Ureter (tissue), 1 donor: ENCODE results near the gene SMARCAD1. TPM values are rescaled to one million over a fixed set of nuclear protein-coding genes. Genes with fewer than 3 reads are reported as not detected.
"Not testable (repeated sequence)": the region's sequence is repeated elsewhere in the genome, so short reads cannot be mapped to it uniquely, and the experiment has no call there.

Source experiments
- DNase-seq: peaks from one replicate; pipeline ENCODE4 v3.0.0-alpha.2; 2020; ENCODE audit warnings: low spot score
- total RNA-seq: library from RNA; stranded (reverse); gene quantifications from one replicate; pipeline ENCODE4 v1.2.4, GENCODE V29; 2023
- donor health status: DM: yes; HTN: yes; CAD: no.

The SMARCAD1 gene
- total RNA-seq, 1 donor from 2014 or later, result 39.7 TPM

DNA sequence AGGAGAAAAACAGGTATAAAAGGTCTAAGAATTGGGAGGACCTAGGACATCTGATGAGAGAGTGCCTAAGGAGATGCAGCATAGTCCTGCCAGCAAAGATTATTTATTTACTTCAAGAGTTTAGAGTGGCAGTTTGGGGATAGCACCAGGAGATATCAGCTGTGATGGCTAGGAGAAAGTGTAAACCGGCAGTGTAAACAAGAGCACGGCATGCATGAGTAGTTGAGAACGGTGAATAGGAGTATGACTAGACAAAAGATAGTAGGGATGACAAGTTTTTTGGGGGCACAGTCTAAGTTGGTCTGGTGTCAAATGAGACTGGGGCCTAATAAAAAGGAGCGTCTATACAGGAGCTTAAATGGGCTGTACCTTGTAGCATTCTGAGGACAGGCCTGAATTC, 86.3 kb downstream of the SMARCAD1 start:
- not testable (repeated sequence) for DNase-seq

DNA sequence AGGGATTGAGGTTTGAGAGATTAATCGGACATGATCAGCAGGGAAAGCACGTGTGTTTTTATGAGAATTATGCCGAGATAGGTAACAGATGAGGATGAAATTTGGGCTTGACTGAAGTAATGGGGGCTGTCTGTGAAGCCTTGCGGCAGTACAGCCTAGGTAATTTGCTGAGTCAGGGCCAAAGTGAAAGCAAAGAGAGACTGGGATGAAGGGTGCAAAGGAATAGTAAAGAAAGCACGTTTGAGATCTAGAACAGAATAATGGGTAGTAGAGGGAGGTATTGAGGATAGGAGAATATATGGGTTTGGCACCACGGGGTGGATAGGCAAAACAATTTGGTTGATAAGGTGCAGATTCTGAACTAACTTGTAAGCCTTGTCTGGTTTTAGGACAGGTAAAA, 87.8 kb downstream of the SMARCAD1 start:
- DNase-seq, result not testable (repeated sequence)

DNA sequence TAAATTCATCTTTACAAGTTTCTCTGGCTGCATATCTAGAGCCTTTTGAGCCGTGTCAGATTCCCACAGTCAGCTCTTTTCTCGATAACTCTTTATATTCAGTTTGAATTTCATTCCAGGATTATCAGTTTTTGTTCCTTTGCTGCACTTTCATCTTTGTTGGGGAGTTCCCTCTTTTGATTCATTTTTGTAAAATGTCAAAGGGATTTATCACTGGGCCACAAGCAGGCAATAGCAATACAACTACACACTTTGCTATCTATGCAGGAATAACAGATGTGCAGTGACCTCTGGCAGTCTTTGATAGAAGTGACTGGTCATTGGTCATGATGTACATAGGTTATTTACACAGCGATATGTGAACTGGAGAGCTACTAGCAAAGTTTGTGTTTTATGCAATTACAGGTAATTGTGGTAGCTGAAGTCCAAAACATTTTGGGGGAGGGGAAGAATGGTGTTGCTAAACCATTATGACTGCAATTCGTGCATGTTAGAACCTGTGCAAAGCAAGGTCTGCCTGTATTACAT, 91.1 kb downstream of the SMARCAD1 start:
- no peak for DNase-seq

DNA sequence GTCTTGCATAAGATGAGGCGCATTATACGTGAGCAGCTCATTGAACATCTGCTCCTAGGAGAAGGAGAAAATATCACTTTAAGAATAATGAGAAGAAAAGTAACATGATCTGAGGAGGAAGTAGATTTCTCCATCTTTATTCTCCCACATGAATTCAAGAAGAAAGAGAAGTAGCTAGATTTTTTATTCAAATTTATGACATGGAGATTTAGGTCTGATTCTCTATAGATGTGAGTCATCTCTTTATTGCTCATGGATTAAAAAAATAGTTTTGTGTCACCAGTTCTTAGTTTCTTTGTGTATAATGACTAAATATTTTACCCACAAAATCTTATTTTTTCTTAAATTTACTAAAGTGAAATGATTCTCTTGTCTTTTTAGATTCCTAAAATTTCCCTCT, 94.5 kb downstream of the SMARCAD1 start:
- no peak for DNase-seq

DNA sequence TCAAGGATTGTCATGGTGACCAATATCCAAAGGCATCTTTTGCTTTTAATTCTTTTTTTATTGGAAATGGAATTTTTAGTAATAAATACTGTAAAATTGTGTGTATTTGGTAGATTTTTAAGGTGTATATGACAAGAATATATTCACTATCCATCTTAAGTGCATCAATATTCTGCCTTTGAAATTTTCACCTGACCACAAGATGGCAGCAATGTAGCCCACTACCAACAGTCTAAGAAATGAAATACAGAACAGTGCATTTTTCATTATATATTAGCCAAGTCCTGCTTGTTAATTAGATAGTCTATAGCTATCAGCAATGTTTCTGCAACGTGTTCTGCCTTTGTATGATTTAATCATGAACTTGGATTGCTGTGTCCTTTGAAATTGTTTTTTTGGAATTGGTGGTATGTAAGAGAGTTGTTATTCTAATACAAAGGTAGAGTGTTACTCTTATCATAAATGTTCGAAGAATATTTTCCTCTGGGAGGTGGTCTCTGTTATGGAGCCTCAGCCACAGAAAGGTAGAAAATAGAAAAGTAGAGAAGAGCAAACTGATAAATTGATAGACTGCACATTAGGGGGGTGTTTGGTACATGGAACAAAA, 96.8 kb downstream of the SMARCAD1 start:
- DNase-seq, result no peak

DNA sequence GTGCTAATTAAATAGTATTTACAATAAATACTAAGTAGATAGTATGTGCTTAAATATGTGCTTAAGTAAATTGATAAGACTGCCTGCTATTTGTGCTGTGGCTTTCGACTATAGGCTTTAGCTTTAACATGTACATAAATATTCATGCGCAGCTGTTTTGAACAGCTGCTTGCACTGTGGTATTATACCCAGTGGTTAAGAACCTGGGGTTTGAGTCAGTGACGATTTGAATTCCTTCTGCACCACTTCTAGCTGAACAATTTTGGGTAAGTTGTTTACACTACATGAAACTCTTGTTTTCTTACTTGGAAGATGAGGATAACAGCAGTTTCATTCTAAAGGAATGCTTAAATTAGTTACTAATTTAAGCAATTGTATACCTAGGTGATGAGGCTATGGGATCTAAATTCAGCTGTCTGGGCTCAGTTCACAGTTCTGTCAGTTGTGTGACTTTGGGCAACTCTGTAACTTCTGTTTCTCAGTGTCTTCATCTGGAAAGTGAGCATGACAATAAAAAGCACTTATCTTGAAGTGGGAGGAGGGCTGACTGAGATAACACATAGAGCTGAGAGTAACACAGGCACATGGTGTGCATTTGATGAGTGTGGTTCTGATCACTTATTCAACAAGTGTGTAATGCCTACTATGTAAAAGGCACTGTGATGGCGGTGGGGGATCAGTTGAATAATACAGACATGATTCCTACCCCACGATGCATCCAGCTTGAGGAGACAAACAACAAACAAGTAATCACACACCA, 98.0 kb downstream of the SMARCAD1 start:
- DNase-seq, result no peak

DNA sequence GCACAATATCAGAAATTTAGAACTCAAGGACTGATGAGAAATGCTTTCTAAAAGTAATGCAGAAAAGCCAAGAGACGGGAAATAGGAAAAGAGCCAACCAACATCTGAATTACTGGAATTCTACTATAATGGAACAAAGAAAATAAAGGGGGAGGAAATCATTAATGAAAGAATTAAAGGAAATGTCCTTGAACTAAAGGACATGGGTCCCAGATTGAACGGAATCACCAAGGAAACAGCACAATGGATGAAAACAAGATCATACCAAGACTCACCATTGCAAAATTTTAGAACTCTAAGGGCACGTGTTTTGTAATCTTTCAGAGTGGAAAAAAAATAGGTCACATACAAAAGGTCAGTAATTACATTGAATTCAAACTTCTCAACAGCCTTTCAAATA, 99.0 kb downstream of the SMARCAD1 start:
- DNase-seq, result no peak

DNA sequence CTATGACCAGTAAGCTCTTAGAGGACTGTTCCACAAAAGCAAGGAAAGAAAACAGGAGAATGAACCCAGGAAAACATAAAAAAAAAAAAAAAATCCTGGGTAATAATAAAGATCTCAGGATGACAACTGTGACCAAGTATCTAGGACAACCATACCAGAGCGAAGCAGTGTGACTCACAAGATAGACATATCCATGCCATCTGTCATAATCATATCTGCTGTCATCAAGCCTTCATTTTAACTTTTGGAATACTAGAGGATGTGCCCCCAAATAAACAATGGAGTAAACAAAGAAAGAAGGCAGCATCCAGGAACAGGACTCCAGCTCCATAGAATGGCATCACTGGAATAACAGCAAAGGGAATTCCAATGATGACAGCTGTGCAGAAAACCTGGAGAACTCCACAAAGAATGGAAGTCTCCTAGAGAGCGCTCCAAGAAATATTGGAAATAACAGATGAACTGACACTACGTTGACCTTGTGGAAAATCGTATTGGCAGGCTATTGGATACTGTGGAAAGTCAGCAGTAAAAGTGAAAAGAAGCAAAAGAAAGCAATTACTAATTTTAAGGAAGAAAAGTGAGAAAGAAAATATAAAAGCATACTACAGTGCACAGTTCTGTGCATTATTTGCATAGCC, 99.7 kb downstream of the SMARCAD1 start:
- DNase-seq, result no peak

DNA sequence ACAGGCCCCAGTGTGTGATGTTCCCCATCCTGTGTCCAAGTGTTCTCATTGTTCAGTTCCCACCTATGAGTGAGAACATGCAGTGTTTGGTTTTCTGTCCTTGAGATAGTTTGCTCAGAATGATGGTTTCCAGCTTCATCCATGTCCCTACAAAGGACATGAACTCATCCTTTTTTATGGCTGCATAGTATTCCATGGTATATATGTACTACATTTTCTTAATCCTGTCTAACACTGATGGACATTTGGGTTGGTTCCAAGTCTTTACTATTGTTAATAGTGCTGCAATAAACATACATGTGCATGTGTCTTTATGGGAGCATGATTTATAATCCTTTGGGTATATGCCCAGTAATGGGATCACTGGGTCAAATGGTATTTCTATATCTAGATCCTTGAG, 112.3 kb downstream of the SMARCAD1 start:
- not testable (repeated sequence) for DNase-seq

DNA sequence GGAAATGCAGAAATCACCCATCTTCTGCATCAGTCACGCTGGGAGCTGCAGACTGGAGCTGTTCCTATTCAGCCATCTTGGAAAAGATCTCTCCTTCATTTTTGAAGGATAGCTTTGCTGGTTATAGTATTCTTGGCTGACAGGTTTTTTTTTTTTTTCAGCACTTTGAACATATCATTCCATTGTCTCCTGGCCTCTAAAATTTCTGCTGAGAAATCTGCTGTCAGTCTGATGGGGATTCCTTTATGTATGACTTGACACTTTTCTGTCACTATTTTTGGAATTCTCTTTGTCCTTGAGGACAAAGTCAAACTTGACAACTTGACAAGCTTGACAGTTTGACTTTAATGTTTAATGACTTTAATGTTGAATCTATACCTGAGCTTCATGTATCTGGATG, 118.2 kb downstream of the SMARCAD1 start:
- no peak for DNase-seq

DNA sequence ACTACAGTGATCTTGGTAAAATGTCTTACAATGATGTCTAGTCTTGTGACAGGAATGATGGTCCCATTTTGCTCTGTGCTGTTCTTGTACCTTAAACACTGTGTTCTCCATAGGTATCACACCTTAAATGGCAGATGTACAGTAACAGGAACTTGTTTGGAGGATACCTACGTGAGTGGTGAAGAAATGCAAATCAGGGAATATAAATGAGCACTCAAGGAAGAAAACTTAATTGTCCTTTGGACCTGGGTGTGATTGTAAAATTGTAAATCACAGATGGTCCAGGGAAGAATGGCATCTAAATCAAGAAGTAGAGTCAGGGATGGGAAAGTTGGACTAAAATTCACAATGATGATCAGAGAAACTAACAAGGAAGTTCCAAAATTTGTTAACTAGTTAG, 122.3 kb downstream of the SMARCAD1 start:
- DNase-seq, result no peak

DNA sequence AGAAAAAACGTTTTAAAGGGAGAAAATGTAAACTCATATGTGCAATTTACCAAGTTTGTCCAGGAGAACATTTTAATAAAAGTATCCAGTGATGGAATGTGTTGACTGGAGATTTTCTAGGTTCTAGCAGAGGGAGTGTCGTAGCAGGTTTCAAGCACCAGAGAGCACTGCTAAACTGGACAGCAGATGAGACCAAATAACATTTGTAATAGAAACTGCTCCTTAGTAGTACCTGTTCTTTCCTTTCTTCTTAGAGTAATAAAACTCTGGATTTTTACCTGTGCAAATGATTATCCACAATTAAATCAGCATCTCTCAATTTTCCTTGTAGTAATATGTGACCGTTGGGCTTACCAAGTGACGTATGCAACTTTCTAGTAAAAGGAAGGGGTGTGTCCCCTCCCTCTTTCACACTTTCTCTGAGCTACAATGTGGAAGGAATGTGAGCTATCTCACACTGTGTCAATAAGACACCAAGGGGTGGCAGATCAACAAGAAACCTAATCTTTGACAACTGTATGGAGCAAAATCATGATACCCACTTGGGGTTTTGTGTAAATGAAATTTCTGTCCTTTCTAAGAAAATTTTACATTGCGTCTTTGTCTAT, 125.4 kb downstream of the SMARCAD1 start:
- no peak for DNase-seq

DNA sequence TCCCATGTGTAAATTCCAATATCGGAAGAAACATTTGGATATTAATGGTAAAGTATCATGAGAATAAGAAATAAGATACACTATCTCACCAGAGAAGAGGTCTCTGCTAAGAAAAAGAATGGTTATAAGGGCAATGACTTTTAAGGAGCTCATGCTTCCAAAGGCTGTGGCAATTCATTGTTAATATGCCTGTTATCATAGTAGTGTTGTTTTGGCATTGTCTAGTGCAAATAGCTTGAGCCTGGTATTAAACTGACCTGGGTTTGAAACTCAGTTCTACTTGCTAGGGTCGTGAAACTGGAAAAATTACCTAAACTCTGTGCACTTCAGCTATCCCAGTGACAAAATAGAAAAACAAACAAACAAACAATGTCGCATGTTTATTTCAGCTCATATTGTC, 126.2 kb downstream of the SMARCAD1 start:
- DNase-seq, result no peak

DNA sequence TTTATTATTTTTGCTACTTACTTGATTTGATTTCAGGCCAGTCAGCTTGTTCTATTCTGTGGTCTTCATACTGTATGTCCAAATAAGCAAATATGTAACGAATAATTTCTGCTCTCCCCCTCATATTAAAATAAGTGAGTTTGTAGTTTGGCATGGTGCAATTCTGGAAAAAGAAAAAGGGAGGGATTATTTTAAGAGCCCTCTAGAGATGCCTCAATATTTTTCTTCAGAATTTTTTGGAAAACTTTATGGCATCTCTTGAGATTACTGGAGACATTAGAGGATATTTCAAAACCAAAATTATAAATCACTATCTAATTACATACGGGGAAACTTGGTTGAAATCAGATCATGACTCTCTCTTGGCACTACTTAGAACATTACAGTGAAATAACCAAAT, 126.8 kb downstream of the SMARCAD1 start:
- DNase-seq, result no peak

DNA sequence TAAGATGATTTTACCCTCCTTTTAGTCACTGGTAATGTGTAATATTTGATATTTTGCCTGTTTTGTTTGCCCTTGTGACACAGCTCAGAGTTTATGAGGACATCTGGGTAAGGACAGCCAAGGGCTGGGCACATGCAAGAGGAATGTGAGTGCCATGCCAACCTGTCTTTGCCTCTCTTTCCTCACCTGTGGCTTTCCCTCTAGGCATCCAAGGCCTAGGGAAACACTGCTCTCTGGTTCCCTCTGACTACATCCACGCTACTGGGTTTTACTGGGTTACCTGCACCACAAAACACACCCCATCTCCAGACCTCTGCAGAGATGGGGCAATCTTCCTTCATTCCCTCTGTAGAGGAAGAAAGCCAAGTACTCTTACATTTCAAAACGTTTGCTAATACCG, 127.3 kb downstream of the SMARCAD1 start:
- DNase-seq, result no peak

DNA sequence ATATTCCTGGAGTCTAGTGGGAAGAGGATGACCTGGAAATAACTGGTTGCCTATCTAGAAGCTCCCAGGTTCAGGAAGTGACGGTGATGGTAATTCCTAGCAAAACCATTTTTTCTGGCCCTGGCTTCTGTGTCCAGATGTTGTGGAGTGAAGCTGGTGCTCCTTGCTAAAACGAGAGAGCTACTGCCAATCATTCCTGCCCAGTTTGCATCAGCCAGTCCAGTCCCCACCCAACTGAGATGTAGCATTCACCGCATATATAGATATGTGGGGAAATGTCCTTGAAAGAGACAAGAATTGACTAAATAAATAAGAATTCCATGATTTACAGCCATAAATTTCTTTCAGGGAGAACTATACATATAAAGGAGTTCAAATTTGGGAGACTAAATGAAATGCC, 128.6 kb downstream of the SMARCAD1 start:
- DNase-seq, result no peak

DNA sequence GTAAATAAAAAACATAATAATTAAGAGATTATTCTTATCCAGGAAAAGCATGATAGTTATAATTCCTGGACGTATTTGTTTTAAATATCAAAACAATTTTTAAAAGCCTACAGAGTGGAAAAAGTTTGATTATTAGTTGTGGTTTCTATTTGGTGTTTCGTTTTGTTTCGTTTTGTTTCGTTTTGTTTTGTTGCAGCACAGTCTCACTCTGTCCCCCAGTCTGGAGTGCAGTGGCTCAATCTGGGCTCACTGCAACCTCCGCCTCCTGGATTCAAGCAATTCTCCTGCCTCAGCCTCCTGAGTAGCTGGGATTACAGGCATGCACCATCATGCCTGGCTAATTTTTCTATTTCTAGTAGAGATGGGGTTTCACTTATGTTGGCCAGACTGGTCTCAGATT, 129.1 kb downstream of the SMARCAD1 start:
- not testable (repeated sequence) for DNase-seq

DNA sequence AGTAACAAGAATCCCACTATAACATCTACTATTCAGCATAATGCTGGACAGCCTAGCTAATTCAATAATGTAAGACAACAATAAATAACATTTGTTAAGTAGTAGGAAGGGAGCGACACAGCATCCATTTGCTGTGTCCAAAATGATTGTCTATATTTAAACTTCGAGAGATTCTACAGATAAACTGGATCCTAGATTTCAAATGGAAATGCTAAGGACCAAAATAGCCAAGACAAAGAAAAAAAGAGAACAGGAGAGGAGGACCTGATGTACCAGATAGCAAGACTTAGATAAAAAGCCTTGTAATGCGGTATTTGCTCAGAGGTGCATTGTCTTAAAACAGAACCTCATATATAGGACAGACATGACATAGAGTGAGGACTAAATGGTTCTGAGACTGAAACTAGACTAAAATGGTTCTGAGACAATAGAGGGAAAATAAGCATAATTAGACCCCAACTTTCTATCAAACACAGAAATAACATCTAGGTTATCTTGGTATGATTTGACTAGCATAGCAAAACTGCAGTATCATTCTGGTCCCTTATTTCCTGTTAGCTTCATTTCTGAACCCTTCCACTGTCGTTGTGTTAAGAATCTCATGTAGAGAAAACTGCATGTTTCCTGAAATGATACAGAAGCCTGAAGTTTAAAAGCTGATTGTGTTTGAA, 131.2 kb downstream of the SMARCAD1 start:
- DNase-seq, result no peak

DNA sequence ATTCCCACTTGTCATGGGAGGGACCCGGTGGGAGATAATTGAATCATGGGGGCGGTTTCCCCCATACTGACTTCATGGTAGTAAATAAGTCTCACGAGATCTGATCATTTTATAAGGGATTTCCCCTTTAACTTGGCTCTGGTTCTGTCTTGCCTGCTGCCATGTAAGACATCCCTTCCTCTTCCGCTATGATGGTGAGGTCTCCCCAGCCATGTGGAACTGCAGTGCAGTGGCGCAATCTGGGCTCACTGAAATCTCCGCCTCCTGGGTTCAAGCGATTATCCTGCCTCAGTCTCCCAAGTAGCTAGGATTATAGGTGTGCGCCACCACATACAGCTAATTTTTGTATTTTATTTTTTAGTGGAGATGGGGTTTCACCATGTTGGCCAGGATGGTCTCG, 132.1 kb downstream of the SMARCAD1 start:
- DNase-seq, result no peak
